ENCODE results near the gene ABHD13.
A peak's percentile ranks its signal among the peaks of the same experiment; 100 is the strongest.
"Not testable (repeated sequence)": the region's sequence is repeated elsewhere in the genome, so short reads cannot be mapped to it uniquely, and the experiment has no call there.

The ABHD13 gene

DNA sequence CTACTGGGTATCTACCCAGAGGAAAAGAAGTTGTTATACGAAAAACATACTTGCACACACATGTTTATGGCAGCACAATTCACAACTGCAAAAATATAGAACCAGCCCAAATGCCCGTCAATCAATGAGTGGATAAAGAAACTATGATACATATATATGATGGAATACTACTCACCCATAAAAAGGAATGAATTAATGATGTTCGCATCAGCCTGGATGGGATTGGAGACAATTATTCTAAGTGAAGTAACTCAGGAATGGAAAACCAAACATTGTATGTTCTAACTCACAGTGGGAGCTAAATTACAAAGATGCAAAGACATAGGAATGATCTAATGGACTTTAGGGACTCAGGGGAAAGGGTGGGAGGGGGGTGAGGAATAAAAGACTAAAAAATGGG lies 49.7 kb downstream of the ABHD13 start:
- H3K4me3 Mint-ChIP-seq, H3K36me3 Mint-ChIP-seq, H3K9me3 Mint-ChIP-seq, H3K27me3 Mint-ChIP-seq, H3K27ac Mint-ChIP-seq: not testable (repeated sequence)
- peaks cover 63% of the 10 kb centered on the region for H3K4me1 Mint-ChIP-seq

DNA sequence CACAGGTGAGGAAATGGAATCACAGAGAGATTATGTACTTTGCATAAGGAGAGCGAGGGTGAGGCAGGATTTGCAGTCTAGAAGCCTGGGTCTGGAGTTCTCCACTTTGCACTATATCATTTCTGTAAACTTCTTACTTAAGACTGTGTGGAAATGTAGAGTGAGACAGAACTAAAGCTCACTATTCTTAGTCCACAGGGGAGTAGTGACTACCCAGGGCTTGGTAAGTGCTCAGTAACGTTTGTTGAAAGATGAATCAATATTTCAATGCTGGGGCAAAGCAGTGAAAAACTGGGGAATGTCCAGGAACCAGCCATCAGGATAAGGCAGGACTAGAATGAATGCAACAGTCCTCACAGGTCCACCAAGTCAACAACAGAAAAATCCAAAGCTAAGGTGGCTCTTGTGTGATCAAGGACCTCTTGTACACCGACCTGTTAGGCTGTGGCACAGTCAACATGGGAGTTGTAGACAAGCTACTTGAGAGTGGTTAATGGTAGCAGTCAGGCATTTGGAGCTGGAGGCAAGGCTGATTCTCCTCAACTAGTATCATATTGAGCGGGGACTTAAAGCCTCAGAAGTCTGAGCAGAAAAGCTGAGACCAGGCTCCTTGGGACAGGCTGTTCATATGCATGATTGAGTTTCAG lies 50.4 kb downstream of the ABHD13 start:
- Mint-ChIP-seq H3K4me3 (no peak overlapping the region), H3K27me3 (no peaks in the 10 kb centered on the region), H3K4me1 (peaks cover 66% of the 10 kb centered on the region), H3K27ac (peak overlapping the region; percentile 67), H3K9me3 (no peaks in the 10 kb centered on the region), H3K36me3 (no peaks in the 10 kb centered on the region)

DNA sequence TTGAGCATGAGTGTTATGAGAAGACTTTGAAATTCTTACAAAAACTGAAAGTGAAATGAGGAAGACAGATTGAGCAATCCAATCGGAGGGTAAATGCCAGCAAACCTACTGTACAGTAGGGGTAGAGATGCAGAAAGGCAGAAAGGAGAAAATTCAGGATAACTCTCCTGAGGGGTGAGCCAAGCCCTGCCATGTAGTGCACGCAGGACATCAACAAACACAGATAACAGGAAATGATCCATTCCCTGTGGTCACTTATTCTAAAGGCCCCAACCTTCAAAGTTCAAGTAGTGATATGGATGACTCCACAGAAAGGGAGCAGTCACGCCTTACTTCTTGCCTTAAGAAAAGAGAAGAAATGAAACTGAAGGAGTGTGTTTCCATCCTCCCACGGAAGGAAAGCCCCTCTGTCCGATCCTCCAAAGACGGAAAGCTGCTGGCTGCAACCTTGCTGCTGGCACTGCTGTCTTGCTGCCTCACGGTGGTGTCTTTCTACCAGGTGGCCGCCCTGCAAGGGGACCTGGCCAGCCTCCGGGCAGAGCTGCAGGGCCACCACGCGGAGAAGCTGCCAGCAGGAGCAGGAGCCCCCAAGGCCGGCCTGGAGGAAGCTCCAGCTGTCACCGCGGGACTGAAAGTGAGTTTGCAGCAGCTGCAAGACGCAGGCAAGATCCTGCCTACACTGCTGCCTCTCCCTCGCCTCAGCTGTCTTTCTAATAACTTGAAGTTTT lies 51.6 kb downstream of the ABHD13 start, which contains the start of gene TNFSF13B:
Gene TNFSF13B (plus strand): TSS at position 118 of the 728 bp plus-strand sequence. CDS start 178 bp downstream, at position 296.
- Mint-ChIP-seq H3K4me3 (peak within 1 kb of the TSS; percentile 83), H3K27ac (peak within 1 kb of the TSS; percentile 96), H3K4me1 (peaks cover 66% of the 10 kb centered on the region), H3K36me3 (no peaks in the 10 kb centered on the region), H3K27me3 (no peaks in the 10 kb centered on the region), H3K9me3 (no peaks in the 10 kb centered on the region)

DNA sequence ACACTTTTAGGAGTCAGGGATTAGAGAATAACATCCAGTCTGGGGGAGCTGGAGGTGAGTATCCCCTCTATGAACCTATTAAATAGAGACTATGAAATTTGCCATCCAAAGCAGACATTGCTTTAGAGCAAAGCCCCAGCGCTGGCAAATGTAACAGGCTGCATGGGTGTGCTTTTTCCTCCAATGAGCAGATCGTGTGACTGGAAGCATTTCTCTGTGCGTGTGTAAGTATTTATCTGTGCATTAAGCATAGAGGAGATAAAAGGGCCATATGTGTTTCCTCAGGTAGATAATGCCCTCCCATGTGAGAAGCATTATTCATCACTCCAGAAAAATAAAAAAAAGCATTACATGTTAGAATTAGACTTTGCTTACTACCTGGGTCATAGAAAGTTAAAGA lies 52.2 kb downstream of the ABHD13 start:
- Mint-ChIP-seq H3K4me3 (peak overlapping the region; percentile 83), H3K27ac (peak overlapping the region; percentile 96), H3K36me3 (no peaks in the 10 kb centered on the region), H3K4me1 (peaks cover 63% of the 10 kb centered on the region), H3K27me3 (no peaks in the 10 kb centered on the region), H3K9me3 (no peaks in the 10 kb centered on the region)

DNA sequence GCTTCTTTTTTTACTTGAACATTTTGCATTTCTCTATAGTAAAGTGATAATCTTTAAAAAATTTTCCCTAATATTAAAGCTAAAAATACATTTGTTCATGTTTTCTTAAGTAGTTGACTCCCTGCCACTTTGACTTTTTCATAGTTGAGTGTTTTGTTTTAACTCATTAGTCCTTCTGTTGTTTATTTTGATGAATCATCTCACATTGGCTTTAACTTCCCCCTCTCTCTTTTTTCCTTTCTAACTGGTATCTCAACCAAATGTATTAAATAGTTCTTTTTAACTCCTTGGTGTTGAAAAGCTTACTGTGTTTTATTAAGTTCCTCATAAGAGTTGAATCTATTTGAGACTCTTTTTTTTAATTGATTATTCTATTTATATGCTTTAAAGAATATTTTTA lies 54.1 kb downstream of the ABHD13 start:
- Mint-ChIP-seq H3K4me1 (peaks cover 45% of the 10 kb centered on the region), H3K9me3 (no peaks in the 10 kb centered on the region), H3K27me3 (no peaks in the 10 kb centered on the region), H3K27ac (no peak overlapping the region), H3K4me3 (no peak overlapping the region), H3K36me3 (peaks cover 3% of the 10 kb centered on the region)

DNA sequence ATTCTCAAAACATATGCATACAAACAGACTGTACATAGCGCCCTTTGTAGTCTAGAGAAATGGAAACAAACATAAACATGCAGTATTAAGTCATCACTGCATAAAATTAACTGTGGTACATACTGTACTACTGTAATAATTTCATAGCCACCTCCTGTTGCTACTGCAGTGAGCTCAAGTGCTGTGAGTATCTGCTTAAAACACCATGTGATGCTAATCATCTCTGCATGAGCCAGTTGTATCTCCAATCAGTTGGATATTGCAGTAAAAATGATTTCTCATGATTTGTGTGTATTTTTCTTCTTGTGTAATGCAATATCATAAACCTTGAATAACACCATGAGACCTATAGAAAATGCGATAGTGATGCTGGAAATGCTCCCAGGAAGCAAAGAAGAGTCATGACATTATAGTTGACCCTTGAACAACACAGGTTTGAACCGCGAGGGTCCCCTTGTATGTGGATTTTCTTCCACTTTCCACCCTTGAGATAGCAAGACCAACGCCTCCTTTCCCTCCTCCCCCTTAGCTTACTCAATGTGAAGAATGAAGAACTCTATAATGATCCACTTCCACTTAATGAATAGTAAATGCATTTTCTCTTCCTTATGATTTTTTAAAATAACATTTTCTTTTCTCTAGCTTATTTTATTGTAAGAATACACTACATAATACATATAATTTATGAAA lies 55.4 kb downstream of the ABHD13 start:
- Mint-ChIP-seq H3K27ac (no peak overlapping the region), H3K36me3 (peaks cover 3% of the 10 kb centered on the region), H3K27me3 (no peaks in the 10 kb centered on the region), H3K4me3 (no peak overlapping the region), H3K9me3 (no peaks in the 10 kb centered on the region), H3K4me1 (peaks cover 34% of the 10 kb centered on the region)

DNA sequence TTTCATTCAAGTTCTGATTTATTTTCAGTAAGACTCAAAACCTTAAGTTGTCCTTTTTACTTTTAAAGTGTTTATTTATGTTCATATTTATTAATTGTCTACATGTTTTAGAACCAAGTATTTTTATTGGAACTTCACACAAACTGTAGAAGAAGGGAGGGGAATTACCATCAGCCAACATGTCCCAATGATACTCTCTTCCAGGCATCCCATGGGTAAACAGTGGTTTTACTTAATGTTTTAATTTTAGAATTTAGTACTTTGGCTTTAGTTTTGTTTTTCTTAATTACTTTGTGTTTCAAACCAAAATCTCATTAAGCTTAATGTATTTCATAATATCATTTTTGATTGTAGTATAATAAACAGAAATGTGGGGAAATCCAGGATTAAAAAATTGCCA lies 56.5 kb downstream of the ABHD13 start:
- no peak overlapping the region for H3K27ac Mint-ChIP-seq
- no peaks in the 10 kb centered on the region for H3K27me3 Mint-ChIP-seq
- no peaks in the 10 kb centered on the region for H3K9me3 Mint-ChIP-seq
- peaks cover 25% of the 10 kb centered on the region for H3K4me1 Mint-ChIP-seq
- no peak overlapping the region for H3K4me3 Mint-ChIP-seq
- peaks cover 10% of the 10 kb centered on the region for H3K36me3 Mint-ChIP-seq

DNA sequence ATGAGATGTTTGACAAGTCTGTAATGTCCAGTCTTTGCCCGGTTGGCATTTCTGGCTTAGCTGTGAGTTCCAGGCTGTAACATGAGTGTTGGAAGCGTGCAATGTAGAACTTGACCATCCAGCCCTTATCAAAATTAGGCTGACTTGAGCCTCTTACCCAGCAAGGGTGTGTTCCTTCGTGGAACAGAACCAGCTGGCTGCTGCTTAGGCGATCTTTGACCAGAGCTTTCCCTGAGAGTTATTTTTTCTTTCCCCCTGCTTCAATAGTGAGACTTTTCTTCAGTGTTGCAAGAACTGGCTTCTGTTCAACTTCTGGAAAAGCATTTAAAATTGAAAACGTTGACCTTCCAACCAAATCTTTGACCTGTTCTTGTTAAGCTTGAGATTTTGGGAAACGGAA lies 57.9 kb downstream of the ABHD13 start:
- Mint-ChIP-seq H3K36me3 (peaks cover 10% of the 10 kb centered on the region), H3K27ac (no peak overlapping the region), H3K27me3 (no peaks in the 10 kb centered on the region), H3K9me3 (no peaks in the 10 kb centered on the region), H3K4me1 (peaks cover 11% of the 10 kb centered on the region), H3K4me3 (no peak overlapping the region)

DNA sequence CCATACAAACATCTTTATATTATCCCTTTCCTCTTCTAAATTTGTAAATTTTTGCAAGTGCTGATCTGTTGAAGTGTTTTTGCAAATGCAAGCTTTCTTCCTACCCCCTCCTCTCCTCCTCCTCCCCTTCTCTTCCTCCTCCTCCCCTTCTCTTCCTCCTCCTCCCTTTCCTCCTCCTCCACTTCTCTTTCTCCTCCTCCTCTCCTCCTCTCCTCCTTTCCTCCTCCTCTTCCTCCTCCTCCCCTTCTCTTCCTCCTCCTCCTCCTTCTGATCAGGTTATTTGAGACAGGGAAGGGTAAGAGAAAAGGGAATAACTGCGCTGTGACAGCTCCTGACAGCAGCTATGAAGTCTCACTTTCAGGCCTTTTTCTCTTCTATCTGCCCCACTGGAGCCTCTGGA lies 60.3 kb downstream of the ABHD13 start:
- Mint-ChIP-seq H3K4me3 (no peak overlapping the region), H3K36me3 (peaks cover 10% of the 10 kb centered on the region), H3K9me3 (no peaks in the 10 kb centered on the region), H3K27ac (no peak overlapping the region), H3K27me3 (no peaks in the 10 kb centered on the region), H3K4me1 (peaks cover 2% of the 10 kb centered on the region)

DNA sequence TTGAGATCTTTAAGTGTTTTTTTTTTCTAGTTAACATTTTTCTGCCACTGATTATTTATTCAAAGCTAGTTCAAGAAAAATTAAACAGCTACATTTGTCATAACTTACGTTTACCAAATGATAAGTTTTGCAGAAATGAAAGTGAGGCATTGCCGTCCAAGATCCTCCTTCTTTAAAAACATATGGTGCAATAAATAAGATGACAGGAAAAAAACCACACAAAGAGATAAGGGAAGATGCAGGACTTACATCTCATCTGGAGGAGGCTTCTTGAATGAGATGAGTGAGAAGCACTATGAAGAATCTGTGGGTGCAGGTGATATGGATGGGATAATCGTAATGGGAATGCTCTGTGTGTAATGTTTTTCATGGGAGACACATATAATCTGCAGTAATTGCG lies 63.7 kb downstream of the ABHD13 start:
- Mint-ChIP-seq H3K27me3 (no peaks in the 10 kb centered on the region), H3K4me3 (no peak overlapping the region)

DNA sequence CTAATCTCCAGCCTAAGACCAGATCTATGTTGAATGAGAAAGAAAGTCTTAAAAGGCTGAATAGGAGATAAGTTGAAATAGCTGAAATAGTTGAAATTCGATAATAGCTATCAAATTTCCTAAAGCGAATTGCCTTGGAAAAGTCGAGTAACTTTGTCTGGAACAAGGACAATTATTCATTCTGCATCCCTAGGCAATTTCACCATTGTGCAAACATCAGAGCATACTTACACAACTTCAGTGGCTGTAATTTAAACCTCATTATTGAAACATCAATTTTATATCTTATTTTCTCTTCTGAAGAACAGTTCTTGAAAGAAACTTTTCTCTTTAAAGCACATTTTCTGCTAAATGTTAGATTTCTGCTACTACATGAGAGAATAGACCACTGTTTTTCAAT lies 64.9 kb downstream of the ABHD13 start:
- Mint-ChIP-seq H3K36me3 (peaks cover 7% of the 10 kb centered on the region), H3K27ac (no peak overlapping the region), H3K4me1 (no peaks in the 10 kb centered on the region), H3K4me3 (no peak overlapping the region), H3K27me3 (no peaks in the 10 kb centered on the region), H3K9me3 (no peaks in the 10 kb centered on the region)

More for the DNA sequence above, 63.7 kb downstream of the ABHD13 start:
- H3K27ac Mint-ChIP-seq = no peak overlapping the region
- no peaks in the 10 kb centered on the region for H3K4me1 Mint-ChIP-seq
- H3K9me3 Mint-ChIP-seq = no peaks in the 10 kb centered on the region
- peaks cover 7% of the 10 kb centered on the region for H3K36me3 Mint-ChIP-seq

All from activated naive CD4-positive, alpha-beta T cell treated with anti-CD3 and anti-CD28 coated beads, Interleukin-2, amount 50 U/mL, for 24 hours (primary cell).